Measurements from ENCODE around the gene OR52K1.
A peak's percentile ranks its signal among the peaks of the same experiment; 100 is the strongest.
"Not testable (repeated sequence)": the region's sequence is repeated elsewhere in the genome, so short reads cannot be mapped to it uniquely, and the experiment has no call there.

Gene OR52K1

DNA sequence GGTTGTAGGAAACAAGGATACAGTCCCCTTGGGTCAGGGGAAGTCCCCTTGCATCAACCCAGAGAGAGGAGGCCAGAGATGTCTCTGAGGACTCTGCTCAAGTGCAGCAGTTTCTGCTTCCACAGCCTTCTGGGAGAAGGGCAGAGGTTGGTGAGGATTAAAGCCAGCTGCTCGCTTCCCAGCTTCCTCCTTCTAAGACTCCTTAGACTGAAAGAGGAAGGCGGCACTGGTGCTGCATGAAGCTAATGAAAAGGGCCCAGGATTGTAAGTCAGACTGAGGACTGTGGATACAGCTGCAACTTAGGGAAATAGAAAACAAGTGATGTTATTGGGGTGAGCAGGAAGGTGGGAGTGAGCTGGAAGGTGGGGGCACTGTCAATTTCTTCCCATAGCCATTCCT, at the start of gene OR52K1:
Gene OR52K1 (plus strand): TSS at position 202 of the 400 bp plus-strand sequence. CDS start 6,255 bp downstream, outside the sequence.
- no peak for DNase-seq

DNA sequence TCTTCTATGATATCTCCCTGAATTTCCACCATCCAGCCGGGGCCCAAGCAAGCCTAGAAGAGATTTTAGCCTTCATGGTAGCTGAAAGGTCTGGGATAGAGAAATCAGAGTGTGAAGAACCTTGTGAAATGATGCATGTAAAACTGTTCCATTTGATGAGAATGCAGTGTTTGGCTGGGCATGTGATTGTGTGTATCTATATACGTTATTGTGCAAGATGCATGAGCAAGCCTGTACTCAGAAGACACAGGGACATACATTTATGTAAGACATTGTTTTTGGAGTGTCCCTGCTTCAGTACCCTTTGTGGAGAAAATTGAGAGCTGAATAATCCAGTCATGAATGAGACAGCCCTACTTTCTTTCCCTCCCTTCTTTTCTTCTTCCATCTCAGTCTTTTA, 48.6 kb upstream of the OR52K1 start:
- DNase-seq: no peak

DNA sequence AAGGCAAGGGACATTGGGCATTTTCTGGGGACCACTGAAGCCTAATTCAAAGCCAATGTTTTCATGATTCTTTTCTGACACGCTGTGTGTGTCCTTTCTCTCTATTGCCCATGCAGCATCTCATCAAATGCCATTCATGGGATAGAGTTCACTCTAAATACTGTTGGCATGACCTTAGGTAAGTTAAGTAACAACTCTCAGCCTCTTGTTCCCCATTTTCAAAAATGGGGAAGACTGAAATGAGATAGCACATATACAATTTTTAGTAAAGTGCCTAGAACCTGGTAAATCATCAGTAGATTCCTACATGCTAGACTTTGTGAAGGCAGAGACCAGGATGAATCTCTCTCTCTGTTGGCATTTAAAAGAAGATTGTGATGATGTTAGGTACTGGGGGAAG, 46.0 kb upstream of the OR52K1 start:
- DNase-seq: no peak

DNA sequence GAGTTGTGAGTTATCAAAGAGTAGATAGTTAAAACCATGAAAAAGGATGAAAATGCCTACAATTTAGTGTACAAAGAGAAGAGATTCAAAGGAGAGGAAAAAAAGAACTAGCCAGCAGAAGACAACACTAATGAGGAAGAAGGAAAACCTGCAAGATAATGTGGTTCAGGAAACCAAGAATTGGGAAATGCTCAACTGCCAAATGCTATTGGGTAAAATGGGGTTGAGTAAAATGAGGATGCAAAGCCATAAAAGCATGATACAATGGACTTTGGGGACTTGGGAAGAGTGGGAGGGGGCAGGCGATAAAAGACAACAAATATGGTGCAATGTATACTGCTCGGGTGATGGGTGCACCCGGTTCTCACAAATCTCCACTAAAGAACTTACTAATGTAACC, 40.9 kb upstream of the OR52K1 start:
- DNase-seq: no peak

DNA sequence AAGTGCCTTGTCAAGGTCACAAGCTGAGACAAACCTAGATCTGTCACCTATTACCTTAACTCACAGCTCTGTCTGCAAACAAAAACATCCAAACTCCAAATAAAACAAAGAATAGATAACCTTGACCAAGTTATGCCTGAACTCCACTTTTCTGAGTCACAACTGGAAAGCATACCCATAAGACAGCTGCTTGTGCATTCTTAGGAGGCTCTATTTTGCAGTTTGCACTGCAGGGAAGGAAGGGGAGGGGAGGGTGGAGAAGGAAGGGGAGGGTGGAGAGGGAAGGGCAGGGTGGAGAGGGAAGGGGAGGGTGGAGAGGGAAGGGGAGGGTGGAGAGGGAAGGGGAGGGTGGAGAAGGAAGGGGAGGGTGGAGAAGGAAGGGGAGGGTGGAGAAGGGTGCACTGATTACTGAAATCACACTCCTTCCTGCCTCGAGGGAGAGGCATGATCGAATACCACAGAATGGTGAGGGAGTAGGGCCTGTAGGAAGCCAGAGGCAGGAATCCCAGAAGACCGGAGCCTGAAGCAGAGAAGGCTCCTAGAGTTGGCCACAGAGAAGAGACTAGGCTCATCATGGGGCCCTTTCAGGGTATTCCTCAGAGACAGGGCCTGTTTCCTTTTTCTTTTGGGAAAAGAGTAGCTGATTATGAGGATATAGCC, 39.1 kb upstream of the OR52K1 start:
- DNase-seq: no peak

DNA sequence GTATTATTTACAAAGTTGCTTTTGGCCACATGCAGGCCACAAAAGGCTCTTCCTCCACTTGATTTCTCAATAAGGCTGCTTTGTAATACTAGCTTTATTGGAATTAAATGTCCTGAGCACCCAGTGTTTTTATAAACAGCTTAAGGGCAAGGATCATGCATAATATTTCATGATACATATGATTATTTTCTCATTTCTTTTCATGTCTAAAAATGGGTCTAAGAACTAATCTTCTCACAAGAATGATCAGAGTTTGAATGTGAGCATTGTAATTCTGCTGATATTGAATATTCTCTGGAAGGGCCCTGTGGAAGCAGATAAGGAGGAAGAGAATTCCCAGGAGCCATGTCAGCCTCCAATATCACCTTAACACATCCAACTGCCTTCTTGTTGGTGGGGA, 33.5 kb upstream of the OR52K1 start, which contains the start of gene OR52K2:
Gene OR52K2 (plus strand): TSS at position 301 of the 400 bp plus-strand sequence. CDS start 45 bp downstream, at position 346.
- DNase-seq: no peak

DNA sequence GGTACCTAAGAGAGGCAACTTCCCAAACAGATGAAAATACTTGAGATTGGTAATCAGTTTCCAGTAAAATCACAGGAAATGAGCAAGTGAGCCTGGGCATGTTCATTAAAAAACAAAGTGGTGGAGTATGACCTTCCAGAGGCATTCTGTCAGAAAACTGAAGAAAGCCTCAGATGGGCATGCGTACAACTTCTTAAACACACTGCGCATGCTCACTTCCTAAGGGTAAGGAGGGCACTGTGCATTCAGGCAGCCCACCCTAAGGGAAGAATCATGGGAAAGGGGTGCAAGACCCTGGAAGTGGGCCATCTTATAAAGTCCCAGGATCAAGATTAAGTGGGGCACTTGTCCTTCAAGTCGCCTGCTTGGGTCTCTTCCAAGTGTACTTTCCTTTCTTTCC, 29.3 kb upstream of the OR52K1 start:
- DNase-seq: no peak

DNA sequence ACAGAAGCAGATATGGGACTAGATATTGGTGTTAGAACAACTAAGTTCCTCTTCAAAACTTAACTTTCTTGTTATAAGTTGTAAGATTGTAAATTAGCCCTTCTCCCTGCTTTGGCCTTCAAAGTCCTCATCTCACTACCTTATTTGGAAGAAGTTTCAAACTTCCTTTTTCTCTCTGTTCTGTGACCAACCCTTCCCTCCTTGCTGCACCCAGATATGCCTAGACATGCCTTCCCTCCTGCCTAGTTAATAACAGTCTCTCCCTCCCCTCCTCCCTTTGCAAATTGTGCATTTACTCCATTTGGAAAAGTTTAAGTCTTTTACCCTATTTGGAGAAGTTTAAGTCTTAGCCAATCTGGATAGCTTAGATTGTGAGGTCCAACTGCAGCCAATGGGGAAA, 28.4 kb upstream of the OR52K1 start:
- no peak for DNase-seq

DNA sequence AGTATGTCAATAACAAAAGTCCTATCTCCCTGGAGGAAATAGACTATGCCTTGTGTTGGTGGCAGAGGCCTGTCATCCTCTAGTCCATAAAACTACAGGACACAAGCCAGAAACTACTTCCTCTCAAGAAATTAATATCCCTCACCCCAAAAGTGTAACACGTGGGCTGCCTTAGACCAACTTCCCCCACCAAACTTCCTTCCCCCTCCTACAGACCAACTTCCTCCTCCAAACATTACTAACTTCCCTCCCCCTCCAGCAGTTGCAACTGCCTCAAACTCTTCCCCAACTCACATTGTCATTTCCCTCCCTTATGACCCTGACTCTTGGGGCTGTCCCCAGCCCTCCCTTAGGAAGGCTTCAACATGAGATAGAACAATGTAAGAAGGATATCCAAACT, 27.0 kb upstream of the OR52K1 start:
- DNase-seq: no peak

DNA sequence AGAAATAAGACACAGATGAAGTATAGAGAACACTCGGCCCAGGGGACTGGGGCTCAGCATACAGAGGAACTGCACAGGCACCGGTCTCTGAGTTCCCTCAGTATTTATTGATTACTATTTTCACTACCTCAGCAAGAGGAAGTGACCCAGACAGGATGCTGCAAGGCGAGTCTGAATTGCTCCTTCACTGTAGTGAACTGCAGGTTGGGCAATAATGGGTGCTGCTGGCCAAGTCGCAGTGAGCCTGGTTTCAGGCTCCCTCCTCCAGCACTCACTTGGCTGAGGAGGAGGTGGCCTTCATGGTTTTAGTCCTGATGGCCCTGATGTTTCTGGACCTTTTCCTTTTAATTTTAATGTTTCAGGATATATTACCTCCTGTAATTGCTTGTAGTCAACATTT, 22.9 kb upstream of the OR52K1 start:
- DNase-seq: no peak

DNA sequence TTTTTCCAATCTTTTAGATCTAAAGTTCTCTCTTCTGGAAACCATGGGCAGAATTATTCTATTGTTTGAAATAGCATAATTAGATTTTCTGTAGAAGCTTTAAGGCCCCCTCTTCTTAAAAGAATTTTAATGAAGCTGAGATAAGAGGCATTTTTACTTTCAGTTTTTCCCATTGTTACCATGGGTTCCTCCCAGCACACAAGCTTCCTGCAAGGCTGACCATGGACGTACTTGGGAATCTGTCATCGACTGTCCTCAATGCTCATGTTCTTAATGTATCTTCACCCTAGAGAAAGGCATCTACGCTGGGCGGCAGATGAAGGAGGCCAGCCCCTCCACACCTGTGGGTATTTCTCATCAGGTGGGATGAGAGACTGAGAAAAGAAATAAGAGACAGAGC, 22.3 kb upstream of the OR52K1 start:
- DNase-seq: no peak

DNA sequence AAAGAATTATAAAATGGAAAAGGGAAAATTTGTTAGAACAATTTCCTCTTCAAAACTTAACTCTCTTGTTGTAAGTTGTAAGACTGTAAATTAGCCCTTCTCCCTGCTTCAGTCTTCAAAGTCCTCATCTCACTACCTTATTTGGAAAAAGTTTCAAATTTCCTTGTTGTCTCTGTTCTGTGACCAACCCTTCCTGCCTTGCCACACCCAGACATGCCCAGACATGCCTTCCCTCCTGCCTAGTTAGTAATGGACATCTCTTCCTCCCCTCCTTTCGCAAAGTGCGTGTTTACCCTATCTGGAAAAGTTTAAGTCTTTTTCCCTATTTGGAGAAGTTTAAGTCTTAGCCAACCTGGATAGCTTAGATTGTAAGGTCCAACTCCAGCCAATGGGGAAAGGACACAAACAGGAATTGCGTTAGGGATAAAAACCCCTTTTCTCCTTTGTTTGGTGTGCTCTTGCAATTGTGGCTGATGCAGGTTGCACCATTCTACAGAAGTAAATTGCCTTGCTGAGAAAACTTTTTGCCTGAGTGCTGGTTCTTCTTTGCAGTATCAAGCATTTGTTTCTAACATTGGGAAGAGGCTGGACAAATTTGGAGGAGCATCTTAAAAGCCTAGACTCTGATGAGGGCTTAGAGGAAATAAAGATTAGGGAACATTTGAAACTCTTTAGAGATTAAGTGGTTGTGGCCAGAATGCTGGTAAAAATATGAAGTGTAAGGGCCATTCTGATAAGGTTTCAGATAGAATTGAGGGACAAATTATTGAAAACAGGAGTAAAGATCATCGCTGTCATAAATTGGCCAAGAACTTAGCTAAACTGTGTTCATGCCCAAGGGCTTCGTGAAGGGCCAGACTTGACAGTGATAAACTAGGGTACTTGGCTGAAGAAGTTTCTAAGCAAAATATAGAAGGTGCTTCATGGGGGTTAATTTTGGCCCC, 18.0 kb upstream of the OR52K1 start:
- no peak for DNase-seq

DNA sequence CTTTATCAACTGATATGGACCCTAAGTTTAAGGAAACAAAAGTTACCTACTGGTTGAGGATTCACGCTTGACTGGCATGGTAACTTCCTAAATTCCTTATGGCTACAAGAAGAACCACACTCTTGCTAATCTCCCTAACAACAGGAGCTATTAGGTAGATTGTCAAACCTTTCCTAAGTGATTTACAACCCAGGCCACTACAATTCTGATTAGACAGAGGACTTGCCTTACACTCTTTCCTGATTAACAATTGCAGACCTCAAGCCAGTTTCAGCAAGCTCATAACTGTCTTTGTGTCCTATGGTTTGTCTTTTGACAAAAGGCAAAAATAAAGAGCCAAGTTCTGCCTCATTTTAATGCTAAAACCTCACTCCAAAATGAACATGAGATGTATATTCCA, 17.0 kb upstream of the OR52K1 start:
- no peak for DNase-seq

DNA sequence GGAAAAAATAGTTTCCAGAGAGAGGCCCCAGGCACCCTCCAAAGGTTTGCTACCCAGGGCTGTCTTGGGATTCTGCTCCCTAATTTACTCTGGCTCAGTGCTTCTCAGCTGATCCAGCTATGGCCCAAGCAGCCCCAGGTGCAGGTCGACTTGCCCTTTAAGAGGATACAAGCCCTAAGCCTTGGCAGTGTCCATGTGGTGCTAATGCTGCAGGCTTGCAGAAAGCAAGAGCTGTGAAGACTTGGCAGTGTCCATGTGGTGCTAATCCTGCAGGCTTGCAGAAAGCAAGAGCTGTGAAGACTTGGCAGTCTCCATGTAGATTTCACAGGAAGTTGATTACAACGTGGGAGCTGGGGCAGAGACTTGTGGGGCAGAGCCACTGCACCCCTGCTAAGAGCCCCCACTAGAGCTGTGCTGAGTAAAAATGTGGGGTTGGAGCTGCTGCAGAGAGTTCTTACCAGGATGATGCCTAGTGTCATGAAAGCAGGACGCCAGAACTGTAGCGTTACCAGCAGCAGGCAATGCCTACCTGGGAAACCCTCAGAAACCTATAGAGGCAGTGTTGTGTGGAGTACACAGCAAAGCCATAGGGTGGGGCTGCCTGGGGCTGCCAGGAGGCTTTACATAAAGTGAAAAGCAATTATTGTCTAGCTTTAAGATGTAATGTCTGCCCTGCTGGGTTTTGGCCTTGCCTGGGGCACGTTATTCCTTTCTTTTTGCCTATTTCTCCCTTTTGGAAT, 16.1 kb upstream of the OR52K1 start:
- no peak for DNase-seq

DNA sequence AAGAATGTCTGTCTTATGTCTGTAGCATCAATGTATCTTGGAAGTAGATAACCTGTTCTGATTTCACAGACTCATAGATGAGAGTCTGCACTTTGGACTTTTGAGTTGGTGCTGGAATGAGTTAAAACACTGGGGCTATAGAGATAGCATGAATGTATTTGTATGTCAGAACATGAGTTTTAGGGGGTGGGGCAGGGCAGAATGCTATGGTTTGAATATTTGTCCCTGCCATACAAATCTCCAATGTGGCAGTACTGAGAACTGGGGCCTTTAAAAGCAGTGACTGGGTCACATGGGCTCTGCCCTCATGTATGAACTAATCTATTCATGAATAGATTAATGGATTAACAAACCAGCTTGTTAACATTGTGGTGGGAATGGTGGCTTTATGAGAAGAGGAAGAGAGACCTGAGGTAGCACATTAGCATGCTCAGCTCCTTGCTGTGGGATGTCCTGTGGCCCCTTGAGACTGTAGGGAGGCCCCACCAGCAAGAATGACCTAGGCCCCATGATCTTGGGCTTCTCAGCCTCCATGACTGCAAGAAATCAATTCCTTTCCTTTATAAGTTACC, 15.5 kb upstream of the OR52K1 start:
- no peak for DNase-seq

DNA sequence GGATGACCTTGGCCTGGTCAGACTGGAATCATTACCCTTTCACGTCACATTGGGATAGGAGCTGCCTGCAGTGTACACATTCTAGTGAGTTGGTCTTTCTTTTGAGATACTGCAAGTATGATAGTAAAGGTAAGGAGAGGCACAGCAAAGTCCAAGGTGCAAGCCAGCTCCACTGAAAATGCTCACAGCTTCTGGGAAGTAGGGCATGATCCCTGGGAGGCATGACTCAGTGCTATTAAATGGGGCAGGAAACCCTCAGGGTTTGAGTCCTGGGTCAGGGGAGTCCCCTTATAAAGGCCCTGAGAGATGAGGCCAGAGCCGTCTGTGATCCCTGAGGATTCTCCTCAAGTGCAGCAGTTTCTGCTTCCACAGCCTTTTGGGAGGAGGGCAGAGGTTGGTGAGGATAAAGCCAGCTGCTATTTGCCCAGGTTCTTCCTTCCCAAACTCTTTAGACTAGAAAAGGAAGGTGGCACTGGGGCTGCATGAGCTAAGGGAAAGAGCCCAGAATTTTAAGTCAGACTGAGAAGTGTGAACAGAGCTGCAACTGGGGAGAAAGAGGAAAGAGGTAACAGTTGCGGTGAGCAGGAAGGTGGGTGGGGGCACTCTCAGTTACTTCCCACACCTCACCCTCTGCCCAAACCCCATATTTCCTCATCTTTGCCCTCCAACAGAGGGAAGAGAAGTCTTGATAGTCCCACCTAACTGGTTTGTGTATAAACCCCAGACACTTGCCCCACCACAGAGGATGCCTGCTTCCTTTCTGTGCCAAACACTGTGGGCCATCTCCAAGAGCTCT, 14.4 kb upstream of the OR52K1 start:
- DNase-seq: no peak

DNA sequence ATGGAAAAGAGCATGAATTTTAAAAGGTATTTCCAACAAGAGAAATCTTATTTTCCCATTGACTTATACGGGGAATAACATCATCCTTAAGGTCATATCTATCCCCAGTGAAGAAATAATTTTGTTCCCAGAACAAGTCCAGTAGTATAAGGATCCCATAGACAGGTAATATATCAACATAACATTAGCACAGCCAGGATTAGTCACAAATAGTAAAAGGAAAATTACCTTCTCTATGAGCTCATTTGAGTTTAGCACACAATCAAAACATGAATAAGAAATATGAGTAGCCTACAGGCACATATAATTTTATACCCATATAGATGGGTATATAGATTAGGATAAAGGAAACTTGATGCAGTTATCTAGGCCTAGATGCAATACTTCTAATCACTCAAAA, 2.8 kb upstream of the OR52K1 start:
- no peak for DNase-seq

DNA sequence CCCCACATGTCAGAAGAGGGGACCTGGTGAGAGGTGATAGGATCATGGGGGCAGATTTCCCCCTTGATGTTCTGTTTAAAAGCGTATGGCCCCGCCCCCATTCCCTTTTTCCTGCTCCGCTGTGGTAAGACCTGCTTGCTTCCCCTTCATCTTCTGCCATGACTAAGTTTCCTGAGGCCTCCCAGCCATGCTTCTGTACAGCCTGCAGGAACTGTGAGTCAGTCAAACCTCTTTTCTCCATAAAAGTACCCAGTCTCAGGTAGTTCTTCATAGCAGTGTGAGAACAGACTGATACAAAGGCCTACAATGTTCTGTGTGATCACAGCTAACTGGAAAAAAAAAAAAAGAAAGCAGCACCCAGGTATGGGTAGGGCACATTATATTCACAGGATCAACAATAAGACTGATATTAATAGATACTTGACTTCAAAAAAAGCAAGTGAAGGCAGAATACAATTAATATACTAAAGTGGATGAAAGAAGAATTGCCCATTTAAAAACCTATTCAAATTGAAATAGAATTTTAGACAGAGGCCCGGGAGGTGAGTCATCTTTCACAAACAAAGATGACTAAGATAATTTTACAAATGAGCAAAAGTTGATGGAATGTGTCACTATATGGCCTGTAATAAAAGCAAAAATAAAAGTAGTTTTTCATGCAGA, 1.7 kb upstream of the OR52K1 start:
- peak; percentile 23 for DNase-seq

DNA sequence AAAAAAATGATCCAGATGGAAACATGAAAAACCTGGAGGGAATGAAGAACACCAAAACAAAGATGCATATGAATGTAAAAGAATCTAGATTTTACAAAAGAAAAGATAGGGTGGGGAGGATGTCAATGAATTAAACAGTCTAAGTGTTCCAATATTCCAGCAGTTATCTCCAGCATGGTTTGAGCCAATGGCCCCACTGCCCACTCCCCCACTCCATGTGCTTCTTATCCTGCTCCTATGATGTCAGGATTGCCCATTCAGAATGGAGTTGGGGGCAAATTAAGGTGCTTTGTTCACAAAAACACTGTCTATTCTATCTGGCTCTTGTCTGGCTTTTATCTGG, 1.2 kb upstream of the OR52K1 start:
- DNase-seq: no peak

DNA sequence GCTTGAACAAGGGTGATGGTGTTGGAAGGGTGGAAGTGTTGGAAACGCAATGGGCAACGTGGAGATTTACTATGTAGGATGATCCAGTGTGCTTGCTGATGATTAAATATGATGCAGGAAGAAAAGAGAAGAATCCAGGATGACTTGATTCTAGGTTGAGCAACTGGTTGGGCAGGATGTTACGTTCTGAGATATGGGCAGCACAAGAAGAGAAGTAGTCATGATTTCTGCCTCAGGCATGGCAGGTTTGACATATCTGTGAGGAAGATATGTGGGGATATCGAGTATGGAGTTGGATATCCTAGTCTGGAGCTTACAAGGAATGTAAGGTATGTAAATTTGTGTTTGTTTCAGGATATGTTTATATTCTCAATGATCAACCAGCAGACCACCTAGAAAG, 1.9 kb downstream of the OR52K1 start:
- DNase-seq: no peak

DNA sequence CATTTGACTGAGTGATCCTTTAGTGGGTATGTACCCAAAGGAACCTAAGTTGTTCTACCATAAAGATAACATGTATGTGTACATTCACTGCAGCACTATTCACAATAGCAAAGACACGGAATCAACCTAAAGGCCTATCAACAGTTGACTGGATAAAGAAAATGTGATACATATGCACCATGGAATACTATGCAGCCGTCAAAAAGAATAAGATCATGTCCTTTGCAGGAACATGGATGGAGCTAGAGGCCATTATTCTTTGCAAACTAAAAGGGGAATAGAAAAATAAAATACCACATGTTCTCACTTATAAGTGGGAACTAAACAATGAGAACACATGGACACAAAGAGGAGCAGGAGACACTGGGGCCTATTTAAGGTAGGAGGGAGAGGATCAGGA, 9.0 kb downstream of the OR52K1 start:
- not testable (repeated sequence) for DNase-seq

Measured in fibroblast of skin of right biceps (primary cell).